Measurements from ENCODE around the gene RXFP1.

RXFP1 gene

GRCh38 chr4:158625544-158625943, 103.9 kb downstream of the RXFP1 start:
- TF ChIP-seq CTCF (IDR thresholded peaks at IDR 0.05; ENCODE audit: control insufficient read depth, insufficient read depth, low read depth, low read length, missing control alignments) = no peak
- no peak overlapping the region for H3K4me3 ChIP-seq (ENCODE audit: control insufficient read depth, low read depth, low read length)
- no peak for DNase-seq (ENCODE audit: low read depth)

- TF ChIP-seq CTCF (IDR thresholded peaks at IDR 0.05; ENCODE audit: control insufficient read depth, insufficient read depth, low read depth, low read length, missing control alignments) = no peak
Measured at GRCh38 chr4:158630893-158631292, 109.2 kb downstream of the RXFP1 start.

GRCh38 chr4:158636619-158637018, 114.9 kb downstream of the RXFP1 start:
- H3K4me3 ChIP-seq (ENCODE audit: control insufficient read depth, low read depth, low read length) = no peak overlapping the region
- DNase-seq (ENCODE audit: low read depth) = no peak
- no peak for TF ChIP-seq CTCF (IDR thresholded peaks at IDR 0.05; ENCODE audit: control insufficient read depth, insufficient read depth, low read depth, low read length, missing control alignments)

More at GRCh38 chr4:158630893-158631292, 109.2 kb downstream of the RXFP1 start:
- peak; percentile 28 for DNase-seq (ENCODE audit: low read depth)
- no peak overlapping the region for H3K4me3 ChIP-seq (ENCODE audit: control insufficient read depth, low read depth, low read length)

- no peak for TF ChIP-seq CTCF (IDR thresholded peaks at IDR 0.05; ENCODE audit: control insufficient read depth, insufficient read depth, low read depth, low read length, missing control alignments)
- no peak overlapping the region for H3K4me3 ChIP-seq (ENCODE audit: control insufficient read depth, low read depth, low read length)
Measured at GRCh38 chr4:158644356-158644755, 122.7 kb downstream of the RXFP1 start.

GRCh38 chr4:158644760-158645159, 123.1 kb downstream of the RXFP1 start:
- no peak overlapping the region for H3K4me3 ChIP-seq (ENCODE audit: control insufficient read depth, low read depth, low read length)
- no peak for DNase-seq (ENCODE audit: low read depth)
- TF ChIP-seq CTCF (IDR thresholded peaks at IDR 0.05; ENCODE audit: control insufficient read depth, insufficient read depth, low read depth, low read length, missing control alignments) = no peak

More at GRCh38 chr4:158644356-158644755, 122.7 kb downstream of the RXFP1 start:
- no peak for DNase-seq (ENCODE audit: low read depth)

- no peak for DNase-seq (ENCODE audit: low read depth)
- no peak overlapping the region for H3K4me3 ChIP-seq (ENCODE audit: control insufficient read depth, low read depth, low read length)
- no peak for TF ChIP-seq CTCF (IDR thresholded peaks at IDR 0.05; ENCODE audit: control insufficient read depth, insufficient read depth, low read depth, low read length, missing control alignments)
Measured at GRCh38 chr4:158649111-158649680, 127.5 kb downstream of the RXFP1 start.

Measured in AG09309 (cell line).